ENCODE results near the gene TENM3. TPM values are rescaled to one million over a fixed set of nuclear protein-coding genes. Genes with fewer than 3 reads are reported as not detected.
"Not testable (repeated sequence)": the region's sequence is repeated elsewhere in the genome, so short reads cannot be mapped to it uniquely, and the experiment has no call there.

TENM3 gene
- 0.28 TPM in 1 of 2 replicates, not detected in the other for total RNA-seq (2014; rRNA removed; shearing (Covaris generic))
- not detected in 2 replicates for total RNA-seq (2022)
- percentile 1 among the genes with signal in this experiment for Bru-seq, nascent RNA
- BruChase-seq, experiment 1, labeled RNA remaining after a 6-hour chase, result percentile 0 among the genes with signal in this experiment
- percentile 1 among the genes with signal in this experiment for BruChase-seq, experiment 2, labeled RNA remaining after a 2-hour chase
- long read RNA-seq, result 0 reads

DNA sequence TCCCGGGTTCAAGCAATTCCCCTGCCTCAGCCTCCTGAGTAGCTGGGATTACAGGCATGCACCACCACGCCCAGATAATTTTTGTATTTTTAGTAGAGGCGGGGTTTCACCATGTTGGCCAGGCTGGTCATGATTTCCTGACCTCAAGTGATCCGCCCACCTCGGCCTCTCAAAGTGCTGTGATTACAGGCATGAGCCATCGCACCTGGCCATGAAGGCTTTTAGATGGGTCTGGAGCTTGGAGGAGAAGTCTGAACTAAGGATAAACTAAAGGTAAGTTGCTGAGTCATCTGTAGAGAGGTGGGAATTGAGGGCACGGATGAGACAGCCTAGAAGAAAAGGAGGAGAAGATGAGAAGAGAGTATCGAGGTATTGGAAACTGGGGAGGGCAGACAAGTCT is at the start of gene TENM3:
TSS of gene TENM3 (plus strand) at position 199 of the 400 bp plus-strand sequence. CDS start 80,619 bp downstream, outside the sequence.
- H3K27ac ChIP-seq (ENCODE audit: low read depth, low read length, poor library complexity, severe bottlenecking); H2AFZ ChIP-seq (ENCODE audit: low read length); H3K9me3 ChIP-seq (ENCODE audit: low read length); H3K9me2 ChIP-seq (ENCODE audit: insufficient read depth, low read length); H3K79me2 ChIP-seq (ENCODE audit: insufficient read depth, low read depth, low read length); H3K4me2 ChIP-seq (ENCODE audit: low read length); DNase-seq (ENCODE audit: low spot score); CTCF ChIA-PET (ENCODE audit: unreplicated experiment); H3K4me1 ChIP-seq (ENCODE audit: insufficient read depth, low read length, poor library complexity, severe bottlenecking); H3K4me3 ChIP-seq (ENCODE audit: low read depth, low read length, poor library complexity, severe bottlenecking); H4K20me1 ChIP-seq (ENCODE audit: insufficient read depth, low read length); intact Hi-C loops (cut with micrococcal nuclease; ENCODE audit: unreplicated experiment); H3K36me3 ChIP-seq (ENCODE audit: insufficient read depth, low read length); BruUV-seq (replicated peaks): not testable (repeated sequence)
- POLR2A ChIA-PET, result interaction anchor here (0.7 kb wide), 1 partner anchor 13 kb away, joined by 3 read pairs; no protein-coding TSS in a partner anchor

DNA sequence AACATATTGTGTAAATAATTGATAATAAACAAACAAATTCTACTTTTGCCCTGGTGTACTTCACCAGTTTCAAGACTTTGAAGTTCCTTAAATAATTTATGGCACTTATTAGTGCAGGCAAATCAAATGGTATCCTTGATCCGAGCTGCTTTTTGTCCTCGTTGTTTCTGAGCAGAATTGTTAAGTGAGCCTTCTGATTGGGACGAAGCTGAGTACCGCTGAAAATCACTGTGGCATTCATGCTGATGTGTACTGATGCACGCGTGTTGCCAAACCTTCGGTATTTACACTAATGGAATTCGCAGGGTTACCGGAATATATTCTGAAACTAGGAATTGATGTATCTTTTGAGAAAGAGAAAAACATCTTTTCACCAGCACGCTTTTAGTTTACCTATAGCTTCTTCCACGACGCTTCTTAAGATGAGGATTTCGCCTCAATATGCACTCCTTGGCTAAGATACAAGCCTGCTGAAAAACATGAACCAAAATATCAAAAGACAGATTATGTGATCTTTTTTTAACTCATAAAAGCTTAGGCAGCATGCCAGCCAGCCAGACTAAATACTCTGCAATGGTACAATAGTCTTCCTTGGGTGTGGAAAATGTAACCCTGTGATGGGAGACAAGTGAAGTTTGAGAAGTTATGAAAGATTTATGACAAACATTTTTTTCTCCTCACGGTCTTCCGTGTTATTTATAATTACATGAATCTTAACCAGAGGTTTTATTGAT is 48.9 kb upstream of the TENM3 start:
- BruUV-seq (replicated peaks), result no TSS peak
- ChIA-PET CTCF (ENCODE audit: unreplicated experiment) (no interaction called here), POLR2A (no interaction called here)
- Histone ChIP-seq H3K27ac (ENCODE audit: low read depth, low read length, poor library complexity, severe bottlenecking) (no peak overlapping the region), H2AFZ (ENCODE audit: low read length) (no peak overlapping the region), H3K4me2 (ENCODE audit: low read length) (no peak overlapping the region), H3K4me1 (ENCODE audit: insufficient read depth, low read length, poor library complexity, severe bottlenecking) (no peaks in the 10 kb centered on the region), H3K9me3 (ENCODE audit: low read length) (no peaks in the 10 kb centered on the region), H3K9me2 (ENCODE audit: insufficient read depth, low read length) (no peaks in the 10 kb centered on the region), H3K36me3 (ENCODE audit: insufficient read depth, low read length) (no peaks in the 10 kb centered on the region), H3K79me2 (ENCODE audit: insufficient read depth, low read depth, low read length) (no peaks in the 10 kb centered on the region), H3K4me3 (ENCODE audit: low read depth, low read length, poor library complexity, severe bottlenecking) (no peak overlapping the region), H4K20me1 (ENCODE audit: insufficient read depth, low read length) (no peaks in the 10 kb centered on the region)
- intact Hi-C loops (cut with micrococcal nuclease; ENCODE audit: unreplicated experiment), result no loop called here
- TF ChIP-seq EZH2phosphoT487 (IDR thresholded peaks at IDR 0.05; ENCODE audit: borderline replicate concordance, low read depth, low read length), result no peak
- TF ChIP-seq, protein P1, sequence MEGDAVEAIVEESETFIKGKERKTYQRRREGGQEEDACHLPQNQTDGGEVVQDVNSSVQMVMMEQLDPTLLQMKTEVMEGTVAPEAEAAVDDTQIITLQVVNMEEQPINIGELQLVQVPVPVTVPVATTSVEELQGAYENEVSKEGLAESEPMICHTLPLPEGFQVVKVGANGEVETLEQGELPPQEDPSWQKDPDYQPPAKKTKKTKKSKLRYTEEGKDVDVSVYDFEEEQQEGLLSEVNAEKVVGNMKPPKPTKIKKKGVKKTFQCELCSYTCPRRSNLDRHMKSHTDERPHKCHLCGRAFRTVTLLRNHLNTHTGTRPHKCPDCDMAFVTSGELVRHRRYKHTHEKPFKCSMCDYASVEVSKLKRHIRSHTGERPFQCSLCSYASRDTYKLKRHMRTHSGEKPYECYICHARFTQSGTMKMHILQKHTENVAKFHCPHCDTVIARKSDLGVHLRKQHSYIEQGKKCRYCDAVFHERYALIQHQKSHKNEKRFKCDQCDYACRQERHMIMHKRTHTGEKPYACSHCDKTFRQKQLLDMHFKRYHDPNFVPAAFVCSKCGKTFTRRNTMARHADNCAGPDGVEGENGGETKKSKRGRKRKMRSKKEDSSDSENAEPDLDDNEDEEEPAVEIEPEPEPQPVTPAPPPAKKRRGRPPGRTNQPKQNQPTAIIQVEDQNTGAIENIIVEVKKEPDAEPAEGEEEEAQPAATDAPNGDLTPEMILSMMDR (conservative IDR thresholded peaks at IDR 0.05; ENCODE audit: low read length), result no peak
- DNase-seq (ENCODE audit: low spot score), result no peak

DNA sequence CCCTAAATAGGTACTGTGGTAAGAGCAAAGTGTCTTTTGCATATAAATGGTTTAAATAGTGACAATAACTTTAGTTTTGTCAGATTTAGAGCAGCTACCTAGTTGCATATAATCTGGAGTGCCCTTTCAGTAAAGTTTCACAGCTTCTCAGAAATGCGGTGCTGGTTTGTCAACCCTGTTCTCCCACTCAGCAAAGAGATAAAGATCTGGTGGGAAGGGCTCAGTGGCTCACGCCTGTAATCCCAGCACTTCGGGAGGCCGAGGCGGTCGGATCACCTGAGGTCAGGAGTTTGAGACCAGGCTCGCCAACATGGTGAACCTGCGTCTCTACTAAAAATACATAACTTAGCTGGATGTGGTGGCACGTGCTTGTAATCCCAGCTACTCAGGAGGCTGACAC is 45.6 kb upstream of the TENM3 start:
- no TSS peak for BruUV-seq (replicated peaks)
- H3K4me2 ChIP-seq (ENCODE audit: low read length), result no peak overlapping the region
- no peaks in the 10 kb centered on the region for H3K4me1 ChIP-seq (ENCODE audit: insufficient read depth, low read length, poor library complexity, severe bottlenecking)
- no peaks in the 10 kb centered on the region for H3K36me3 ChIP-seq (ENCODE audit: insufficient read depth, low read length)
- no peak for DNase-seq (ENCODE audit: low spot score)
- no peaks in the 10 kb centered on the region for H3K9me3 ChIP-seq (ENCODE audit: low read length)
- POLR2A ChIA-PET, result interaction anchor here (0.6 to 0.9 kb wide), 2 partner anchors 14 to 23 kb away, joined by 3 read pairs; no protein-coding TSS in a partner anchor
- CTCF ChIA-PET (ENCODE audit: unreplicated experiment), result interaction anchor here (0.5 kb wide), 1 partner anchor 608 kb away, joined by 3 read pairs; no protein-coding TSS in a partner anchor
- intact Hi-C loops (cut with micrococcal nuclease; ENCODE audit: unreplicated experiment), result no loop called here
- TF ChIP-seq, protein P1 (conservative IDR thresholded peaks at IDR 0.05; ENCODE audit: low read length), result no peak
- no peak for TF ChIP-seq EZH2phosphoT487 (IDR thresholded peaks at IDR 0.05; ENCODE audit: borderline replicate concordance, low read depth, low read length)
- no peak overlapping the region for H3K4me3 ChIP-seq (ENCODE audit: low read depth, low read length, poor library complexity, severe bottlenecking)
- H3K27ac ChIP-seq (ENCODE audit: low read depth, low read length, poor library complexity, severe bottlenecking), result no peak overlapping the region
- H3K9me2 ChIP-seq (ENCODE audit: insufficient read depth, low read length), result no peaks in the 10 kb centered on the region
- H4K20me1 ChIP-seq (ENCODE audit: insufficient read depth, low read length), result no peaks in the 10 kb centered on the region
- H3K79me2 ChIP-seq (ENCODE audit: insufficient read depth, low read depth, low read length), result no peaks in the 10 kb centered on the region
- no peak overlapping the region for H2AFZ ChIP-seq (ENCODE audit: low read length)

Measured in OCI-LY7 (cell line).